Gastroesophageal sphincter (tissue), 4 donors: ENCODE measurements around the gene RNF123. TPM values are rescaled to one million over a fixed set of nuclear protein-coding genes. Genes with fewer than 3 reads are reported as not detected.

Source experiments
- ATAC-seq: fragments of 150-250 bp; one replicate; pipeline ENCODE4 v1.9.1; 2016; ENCODE audit warnings: mild to moderate bottlenecking, moderate library complexity
- H3K27ac ChIP-seq, 4 donors: fragments of 200-600 bp; sonication (generic) in 3 of 4; 1 replicate in 3 of 4; 2 replicates in 1 of 4; pipeline ENCODE4 v1.5.1; 2016 to 2019
- H3K27me3 ChIP-seq: fragments of 200-600 bp; sonication (generic); one replicate; pipeline ENCODE4 v1.5.1; 2019
- H3K36me3 ChIP-seq, 2 donors: fragments of 200-600 bp; sonication (generic); one replicate each; pipeline ENCODE4 v1.5.1; 2019; ENCODE audit warnings: control low read depth in 1 of 2
- H3K4me1 ChIP-seq, 3 donors: fragments of 200-600 bp; sonication (generic); 1 replicate in 2 of 3; 2 replicates in 1 of 3; pipeline ENCODE4 v1.5.1; 2016 to 2019; ENCODE audit warnings: control low read depth in 2 of 3
- H3K4me3 ChIP-seq, 2 donors: fragments of 200-600 bp; sonication (generic); one replicate each; pipeline ENCODE4 v1.5.1; 2019; ENCODE audit warnings: mild to moderate bottlenecking in 1 of 2, moderate library complexity in 1 of 2
- H3K9me3 ChIP-seq, 3 donors: fragments of 200-600 bp; sonication (generic); one replicate each; pipeline ENCODE4 v1.5.1; 2017 to 2019; ENCODE audit warnings: control low read depth in 2 of 3
- CTCF ChIP-seq, 4 experiments: fragments of 200-600 bp in 2 of 4; fragments of 450-650 bp in 2 of 4; sonication (generic) in 1 of 4; IDR thresholded peaks; one replicate each; pipeline ENCODE4 v1.5.1; 2017 to 2019; ENCODE audit warnings: antibody characterized with exemption in 4 of 4, mild to moderate bottlenecking in 2 of 4, moderate library complexity in 2 of 4
- EP300 ChIP-seq: sonication (generic); formaldehyde crosslinking; IDR thresholded peaks from one replicate; pipeline ENCODE4 v1.6.1; 2017; ENCODE audit warnings: antibody characterized with exemption, mild to moderate bottlenecking
- POLR2A ChIP-seq, 2 donors: fragments of 450-650 bp; IDR thresholded peaks; one replicate each; pipeline ENCODE4 v1.6.1; 2017; ENCODE audit warnings: antibody characterized with exemption in 2 of 2, mild to moderate bottlenecking in 2 of 2, moderate library complexity in 1 of 2
- POLR2AphosphoS5 ChIP-seq: sonication (generic); formaldehyde crosslinking; IDR thresholded peaks from one replicate; pipeline ENCODE4 v1.6.1; 2017; ENCODE audit warnings: antibody characterized with exemption
- WGBS, 2 donors: methylation state at CpG; one replicate each; pipeline ENCODE4 v1.1.5; 2018; ENCODE audit warnings: low coverage in 1 of 2; 5-methylcytosine and 5-hydroxymethylcytosine counted together
- total RNA-seq, 4 donors: library from RNA; depleted of rRNA; stranded (reverse); fragments of >200 nt; gene quantifications; one replicate each; pipeline ENCODE4 v1.1.0, GENCODE V29; 2016

The RNF123 gene
- 10 to 100 TPM; 18.5 to 31.2 (median 21.8) TPM for total RNA-seq

GRCh38 chr3:49689046-49689907, at the start of gene RNF123, which contains the start of gene MST1:
Gene RNF123 (plus strand): TSS chr3:49689557. CDS start chr3:49691166, 1,609 bp downstream.
Gene MST1 (minus strand): TSS chr3:49689474. CDS start chr3:49688691, 783 bp downstream.
- Histone ChIP-seq H3K36me3 (peaks cover 0 to 12% of the 10 kb centered on the region in 2 donors), H3K4me1 (peaks cover 0 to 48% (median 23%) of the 10 kb centered on the region in 3 donors), H3K27ac (peak within 1 kb of the TSS; percentile 20 to 82 (median 78)), H3K9me3 (no peaks in the 10 kb centered on the region), H3K4me3 (peak within 1 kb of the TSS; percentile 50 to 98), H3K27me3 (peaks cover 25% of the 10 kb centered on the region)
- ATAC-seq = peak; percentile 78
- WGBS, 2 donors = 0% methylated on average over 2 of the region's 66 CpGs; no CpG with 5 or more reads in 1 of the 2 donors
- TF ChIP-seq POLR2AphosphoS5 (peak; percentile 88), CTCF (IDR thresholded peaks at IDR 0.05) (peak in 2 of 4 experiments; percentile 48 to 60), EP300 (no peak), POLR2A (IDR thresholded peaks at IDR 0.05) (peak; percentile 20 to 49)

- Histone ChIP-seq H3K4me3 (no peak overlapping the region), H3K27me3 (no peaks in the 10 kb centered on the region), H3K36me3 (no peaks in the 10 kb centered on the region), H3K27ac (no peak overlapping the region), H3K4me1 (no peaks in the 10 kb centered on the region), H3K9me3 (no peaks in the 10 kb centered on the region)
- ATAC-seq = no peak
- 54 to 56% methylated on average over 7 of the region's 7 CpGs for WGBS, 2 donors
- no peak for TF ChIP-seq POLR2AphosphoS5
- TF ChIP-seq POLR2A (IDR thresholded peaks at IDR 0.05) = no peak
- no peak for TF ChIP-seq CTCF (IDR thresholded peaks at IDR 0.05)
- TF ChIP-seq EP300 = no peak
These were observed 48.1 kb upstream of the RNF123 start for GRCh38 chr3:49641292-49641691.

- no peaks in the 10 kb centered on the region for H3K9me3 ChIP-seq
- no CpG with 5 or more reads among the region's 14 CpGs for WGBS, 2 donors
- no peak for TF ChIP-seq CTCF (IDR thresholded peaks at IDR 0.05)
- TF ChIP-seq POLR2A (IDR thresholded peaks at IDR 0.05) = no peak
- no peak for TF ChIP-seq EP300
- H3K27ac ChIP-seq = no peak overlapping the region
- no peaks in the 10 kb centered on the region for H3K36me3 ChIP-seq
- H3K27me3 ChIP-seq = no peaks in the 10 kb centered on the region
- H3K4me3 ChIP-seq = no peak overlapping the region
- H3K4me1 ChIP-seq = no peaks in the 10 kb centered on the region
- ATAC-seq = no peak
These were observed 47.2 kb upstream of the RNF123 start for GRCh38 chr3:49641921-49642707.

- no peak overlapping the region for H3K27ac ChIP-seq
- H3K36me3 ChIP-seq = no peaks in the 10 kb centered on the region
- H3K9me3 ChIP-seq = no peaks in the 10 kb centered on the region
- no peak for ATAC-seq
- WGBS, 2 donors = no CpG with 5 or more reads among the region's 9 CpGs
- no peak for TF ChIP-seq POLR2AphosphoS5
- TF ChIP-seq CTCF (IDR thresholded peaks at IDR 0.05) = no peak
- no peak overlapping the region for H3K4me3 ChIP-seq
- H3K27me3 ChIP-seq = no peaks in the 10 kb centered on the region
- H3K4me1 ChIP-seq = no peaks in the 10 kb centered on the region
These were observed 46.6 kb upstream of the RNF123 start for GRCh38 chr3:49642708-49643145.
